ENCODE data around the gene GIGYF1. TPM values are rescaled to one million over a fixed set of nuclear protein-coding genes. Genes with fewer than 3 reads are reported as not detected.
A peak's percentile ranks its signal among the peaks of the same experiment; 100 is the strongest.

The GIGYF1 gene
- total and polyA plus RNA-seq, 2 of the 13 experiments (the other 11 are each of a cell fraction or from before 2014, with no cell fraction given) = 7.6 to 16.1 TPM

DNA sequence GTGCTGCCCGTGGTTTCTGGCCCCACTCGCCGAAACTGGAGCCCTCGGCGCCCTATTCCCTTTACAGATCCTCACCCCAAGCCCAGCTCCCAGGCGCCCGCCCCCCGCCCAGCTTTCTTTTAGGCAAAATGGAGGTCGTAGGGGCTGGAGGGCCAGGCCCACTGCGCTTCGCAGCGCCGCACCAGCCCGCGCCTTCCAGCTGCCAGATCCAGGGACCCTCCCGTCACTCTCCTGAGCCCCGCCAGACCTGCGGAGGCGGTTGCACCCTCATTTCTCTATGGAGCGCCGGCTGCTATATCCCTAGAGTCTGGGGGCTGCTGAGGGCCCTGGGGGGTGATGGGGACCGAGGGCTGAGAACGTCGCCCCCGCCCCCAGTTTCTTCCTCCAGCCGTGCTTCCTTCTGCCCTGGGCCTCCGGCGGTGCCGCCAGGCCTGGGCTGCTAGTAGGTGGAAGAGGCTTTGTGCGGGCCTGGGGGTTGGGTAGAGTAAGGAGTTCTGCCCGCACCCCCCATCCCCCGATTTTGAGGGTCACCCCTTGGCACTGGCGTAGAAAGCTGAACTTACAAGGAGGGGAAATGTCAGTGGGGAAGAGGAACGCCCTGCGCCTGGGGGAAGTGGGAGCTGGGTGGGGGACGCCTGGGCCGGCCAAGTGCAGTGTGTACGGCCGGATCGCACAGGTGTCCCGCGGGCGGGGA is 19.5 kb downstream of the GIGYF1 start (continued):
- TF ChIP-seq, protein P1, sequence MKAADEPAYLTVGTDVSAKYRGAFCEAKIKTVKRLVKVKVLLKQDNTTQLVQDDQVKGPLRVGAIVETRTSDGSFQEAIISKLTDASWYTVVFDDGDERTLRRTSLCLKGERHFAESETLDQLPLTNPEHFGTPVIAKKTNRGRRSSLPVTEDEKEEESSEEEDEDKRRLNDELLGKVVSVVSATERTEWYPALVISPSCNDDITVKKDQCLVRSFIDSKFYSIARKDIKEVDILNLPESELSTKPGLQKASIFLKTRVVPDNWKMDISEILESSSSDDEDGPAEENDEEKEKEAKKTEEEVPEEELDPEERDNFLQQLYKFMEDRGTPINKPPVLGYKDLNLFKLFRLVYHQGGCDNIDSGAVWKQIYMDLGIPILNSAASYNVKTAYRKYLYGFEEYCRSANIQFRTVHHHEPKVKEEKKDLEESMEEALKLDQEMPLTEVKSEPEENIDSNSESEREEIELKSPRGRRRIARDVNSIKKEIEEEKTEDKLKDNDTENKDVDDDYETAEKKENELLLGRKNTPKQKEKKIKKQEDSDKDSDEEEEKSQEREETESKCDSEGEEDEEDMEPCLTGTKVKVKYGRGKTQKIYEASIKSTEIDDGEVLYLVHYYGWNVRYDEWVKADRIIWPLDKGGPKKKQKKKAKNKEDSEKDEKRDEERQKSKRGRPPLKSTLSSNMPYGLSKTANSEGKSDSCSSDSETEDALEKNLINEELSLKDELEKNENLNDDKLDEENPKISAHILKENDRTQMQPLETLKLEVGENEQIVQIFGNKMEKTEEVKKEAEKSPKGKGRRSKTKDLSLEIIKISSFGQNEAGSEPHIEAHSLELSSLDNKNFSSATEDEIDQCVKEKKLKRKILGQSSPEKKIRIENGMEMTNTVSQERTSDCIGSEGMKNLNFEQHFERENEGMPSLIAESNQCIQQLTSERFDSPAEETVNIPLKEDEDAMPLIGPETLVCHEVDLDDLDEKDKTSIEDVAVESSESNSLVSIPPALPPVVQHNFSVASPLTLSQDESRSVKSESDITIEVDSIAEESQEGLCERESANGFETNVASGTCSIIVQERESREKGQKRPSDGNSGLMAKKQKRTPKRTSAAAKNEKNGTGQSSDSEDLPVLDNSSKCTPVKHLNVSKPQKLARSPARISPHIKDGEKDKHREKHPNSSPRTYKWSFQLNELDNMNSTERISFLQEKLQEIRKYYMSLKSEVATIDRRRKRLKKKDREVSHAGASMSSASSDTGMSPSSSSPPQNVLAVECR (CRISPR knock-in tag; IDR thresholded peaks at IDR 0.05; ENCODE audit: borderline replicate concordance) = 0 out of 2 replicates have a peak, but pooled peaks have one; percentile 8
- no peak for TF ChIP-seq STAT5B (CRISPR knock-in tag; IDR thresholded peaks at IDR 0.05)
- no peak for TF ChIP-seq BCL6 (CRISPR knock-in tag; IDR thresholded peaks at IDR 0.05)
- TF ChIP-seq ARNT2 (CRISPR knock-in tag; IDR thresholded peaks at IDR 0.05; ENCODE audit: low read depth) = 0 out of 2 replicates have a peak, but pooled peaks have one; percentile 28
- TF ChIP-seq, protein P2, sequence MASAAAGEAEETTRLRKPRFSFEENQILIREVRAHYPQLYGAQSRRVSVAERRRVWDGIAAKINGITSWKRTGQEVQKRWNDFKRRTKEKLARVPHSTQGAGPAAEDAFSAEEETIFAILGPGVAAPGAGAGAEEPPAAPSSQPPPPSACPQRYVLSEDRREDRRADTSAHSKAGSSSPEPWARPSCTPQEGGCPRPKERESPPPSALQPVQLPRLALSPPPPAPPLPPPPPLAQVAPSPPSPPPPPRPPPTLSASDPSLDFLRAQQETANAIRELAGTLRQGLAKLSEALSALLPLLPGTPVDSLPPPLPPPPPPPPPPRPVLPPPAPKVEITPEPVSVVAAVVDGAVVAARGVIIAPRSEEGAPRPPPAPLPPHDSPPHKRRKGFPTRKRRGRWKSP (CRISPR knock-in tag; IDR thresholded peaks at IDR 0.05) = 0 out of 2 replicates have a peak, but pooled peaks have one; percentile 39
- peak; percentile 21 for TF ChIP-seq HNRNPLL (IDR thresholded peaks at IDR 0.05; ENCODE audit: low read depth, low read length, poor library complexity, severe bottlenecking)
- TF ChIP-seq SAFB2 (CRISPR knock-in tag; IDR thresholded peaks at IDR 0.05; ENCODE audit: borderline replicate concordance, low read depth) = 0 out of 2 replicates have a peak, but pooled peaks have one; percentile 3
- TF ChIP-seq PLRG1 (conservative IDR thresholded peaks at IDR 0.05) = no peak
- TF ChIP-seq, protein P3, sequence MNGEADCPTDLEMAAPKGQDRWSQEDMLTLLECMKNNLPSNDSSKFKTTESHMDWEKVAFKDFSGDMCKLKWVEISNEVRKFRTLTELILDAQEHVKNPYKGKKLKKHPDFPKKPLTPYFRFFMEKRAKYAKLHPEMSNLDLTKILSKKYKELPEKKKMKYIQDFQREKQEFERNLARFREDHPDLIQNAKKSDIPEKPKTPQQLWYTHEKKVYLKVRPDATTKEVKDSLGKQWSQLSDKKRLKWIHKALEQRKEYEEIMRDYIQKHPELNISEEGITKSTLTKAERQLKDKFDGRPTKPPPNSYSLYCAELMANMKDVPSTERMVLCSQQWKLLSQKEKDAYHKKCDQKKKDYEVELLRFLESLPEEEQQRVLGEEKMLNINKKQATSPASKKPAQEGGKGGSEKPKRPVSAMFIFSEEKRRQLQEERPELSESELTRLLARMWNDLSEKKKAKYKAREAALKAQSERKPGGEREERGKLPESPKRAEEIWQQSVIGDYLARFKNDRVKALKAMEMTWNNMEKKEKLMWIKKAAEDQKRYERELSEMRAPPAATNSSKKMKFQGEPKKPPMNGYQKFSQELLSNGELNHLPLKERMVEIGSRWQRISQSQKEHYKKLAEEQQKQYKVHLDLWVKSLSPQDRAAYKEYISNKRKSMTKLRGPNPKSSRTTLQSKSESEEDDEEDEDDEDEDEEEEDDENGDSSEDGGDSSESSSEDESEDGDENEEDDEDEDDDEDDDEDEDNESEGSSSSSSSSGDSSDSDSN (CRISPR knock-in tag; IDR thresholded peaks at IDR 0.05) = peak; percentile 49; the same call in 1 of the 2 replicates
- no peak for TF ChIP-seq RELA (CRISPR knock-in tag; IDR thresholded peaks at IDR 0.05)
- TF ChIP-seq, protein P4, sequence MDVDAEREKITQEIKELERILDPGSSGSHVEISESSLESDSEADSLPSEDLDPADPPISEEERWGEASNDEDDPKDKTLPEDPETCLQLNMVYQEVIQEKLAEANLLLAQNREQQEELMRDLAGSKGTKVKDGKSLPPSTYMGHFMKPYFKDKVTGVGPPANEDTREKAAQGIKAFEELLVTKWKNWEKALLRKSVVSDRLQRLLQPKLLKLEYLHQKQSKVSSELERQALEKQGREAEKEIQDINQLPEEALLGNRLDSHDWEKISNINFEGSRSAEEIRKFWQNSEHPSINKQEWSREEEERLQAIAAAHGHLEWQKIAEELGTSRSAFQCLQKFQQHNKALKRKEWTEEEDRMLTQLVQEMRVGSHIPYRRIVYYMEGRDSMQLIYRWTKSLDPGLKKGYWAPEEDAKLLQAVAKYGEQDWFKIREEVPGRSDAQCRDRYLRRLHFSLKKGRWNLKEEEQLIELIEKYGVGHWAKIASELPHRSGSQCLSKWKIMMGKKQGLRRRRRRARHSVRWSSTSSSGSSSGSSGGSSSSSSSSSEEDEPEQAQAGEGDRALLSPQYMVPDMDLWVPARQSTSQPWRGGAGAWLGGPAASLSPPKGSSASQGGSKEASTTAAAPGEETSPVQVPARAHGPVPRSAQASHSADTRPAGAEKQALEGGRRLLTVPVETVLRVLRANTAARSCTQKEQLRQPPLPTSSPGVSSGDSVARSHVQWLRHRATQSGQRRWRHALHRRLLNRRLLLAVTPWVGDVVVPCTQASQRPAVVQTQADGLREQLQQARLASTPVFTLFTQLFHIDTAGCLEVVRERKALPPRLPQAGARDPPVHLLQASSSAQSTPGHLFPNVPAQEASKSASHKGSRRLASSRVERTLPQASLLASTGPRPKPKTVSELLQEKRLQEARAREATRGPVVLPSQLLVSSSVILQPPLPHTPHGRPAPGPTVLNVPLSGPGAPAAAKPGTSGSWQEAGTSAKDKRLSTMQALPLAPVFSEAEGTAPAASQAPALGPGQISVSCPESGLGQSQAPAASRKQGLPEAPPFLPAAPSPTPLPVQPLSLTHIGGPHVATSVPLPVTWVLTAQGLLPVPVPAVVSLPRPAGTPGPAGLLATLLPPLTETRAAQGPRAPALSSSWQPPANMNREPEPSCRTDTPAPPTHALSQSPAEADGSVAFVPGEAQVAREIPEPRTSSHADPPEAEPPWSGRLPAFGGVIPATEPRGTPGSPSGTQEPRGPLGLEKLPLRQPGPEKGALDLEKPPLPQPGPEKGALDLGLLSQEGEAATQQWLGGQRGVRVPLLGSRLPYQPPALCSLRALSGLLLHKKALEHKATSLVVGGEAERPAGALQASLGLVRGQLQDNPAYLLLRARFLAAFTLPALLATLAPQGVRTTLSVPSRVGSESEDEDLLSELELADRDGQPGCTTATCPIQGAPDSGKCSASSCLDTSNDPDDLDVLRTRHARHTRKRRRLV (CRISPR knock-in tag; IDR thresholded peaks at IDR 0.05) = peak; percentile 20; the same call in 1 of the 2 replicates
- TF ChIP-seq, protein P5, sequence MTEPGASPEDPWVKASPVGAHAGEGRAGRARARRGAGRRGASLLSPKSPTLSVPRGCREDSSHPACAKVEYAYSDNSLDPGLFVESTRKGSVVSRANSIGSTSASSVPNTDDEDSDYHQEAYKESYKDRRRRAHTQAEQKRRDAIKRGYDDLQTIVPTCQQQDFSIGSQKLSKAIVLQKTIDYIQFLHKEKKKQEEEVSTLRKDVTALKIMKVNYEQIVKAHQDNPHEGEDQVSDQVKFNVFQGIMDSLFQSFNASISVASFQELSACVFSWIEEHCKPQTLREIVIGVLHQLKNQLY (CRISPR knock-in tag; IDR thresholded peaks at IDR 0.05) = no peak
- no peak for TF ChIP-seq HNF4A (CRISPR knock-in tag; IDR thresholded peaks at IDR 0.05)
- TF ChIP-seq AGO2 (optimal IDR thresholded peaks at IDR 0.05; ENCODE audit: low read depth, low read length) = peak; percentile 38

Data from HepG2 (cell line).